NOMO-1 treated with dmso at 0.1 percent for 144 hours (cell line): ENCODE measurements around the gene TMEM213.
"Not testable (repeated sequence)": the region's sequence is repeated elsewhere in the genome, so short reads cannot be mapped to it uniquely, and the experiment has no call there.

Experiments used
- DNase-seq: peaks from one replicate; lab custom pipeline; 2025; ENCODE audit not compliant: unreplicated experiment; lab: John Stamatoyannopoulos, UW

Gene TMEM213

GRCh38 chr7:138796038-138796615 is 1.7 kb upstream of the TMEM213 start:
- no peak for DNase-seq

GRCh38 chr7:138797046-138797445 is 748 bp upstream of the TMEM213 start:
- not testable (repeated sequence) for DNase-seq

- no peak for DNase-seq
Measured at GRCh38 chr7:138798836-138799235, 1.0 kb downstream of the TMEM213 start.

- DNase-seq: no peak
Measured at GRCh38 chr7:138799336-138800000, 1.7 kb downstream of the TMEM213 start.

- no peak for DNase-seq
Measured at GRCh38 chr7:138801256-138801655, 3.5 kb downstream of the TMEM213 start.

GRCh38 chr7:138802706-138803105 is 4.9 kb downstream of the TMEM213 start:
- no peak for DNase-seq

GRCh38 chr7:138804618-138805017 is 6.8 kb downstream of the TMEM213 start:
- DNase-seq: no peak

GRCh38 chr7:138809346-138809745 is 11.6 kb downstream of the TMEM213 start:
- DNase-seq: no peak

GRCh38 chr7:138811327-138811726 is 13.5 kb downstream of the TMEM213 start:
- not testable (repeated sequence) for DNase-seq

- DNase-seq: no peak
Measured at GRCh38 chr7:138813945-138814344, 16.2 kb downstream of the TMEM213 start.

- no peak for DNase-seq
Measured at GRCh38 chr7:138814816-138815332, 17.1 kb downstream of the TMEM213 start.

- DNase-seq: no peak
Measured at GRCh38 chr7:138816650-138817049, 18.9 kb downstream of the TMEM213 start.

- DNase-seq: no peak
Measured at GRCh38 chr7:138819625-138820024, 21.8 kb downstream of the TMEM213 start.

GRCh38 chr7:138821912-138822311 is 24.1 kb downstream of the TMEM213 start:
- no peak for DNase-seq

- DNase-seq: no peak
Measured at GRCh38 chr7:138822867-138823535, 25.2 kb downstream of the TMEM213 start.

- DNase-seq: no peak
Measured at GRCh38 chr7:138825049-138825721, 27.4 kb downstream of the TMEM213 start.

GRCh38 chr7:138828302-138828701 is 30.5 kb downstream of the TMEM213 start:
- no peak for DNase-seq

GRCh38 chr7:138829335-138829734 is 31.5 kb downstream of the TMEM213 start:
- DNase-seq: no peak

GRCh38 chr7:138832966-138833365 is 35.2 kb downstream of the TMEM213 start:
- no peak for DNase-seq

- DNase-seq: no peak
Measured at GRCh38 chr7:138833596-138833995, 35.8 kb downstream of the TMEM213 start.

- DNase-seq: no peak
Measured at GRCh38 chr7:138834583-138834982, 36.8 kb downstream of the TMEM213 start.

- no peak for DNase-seq
Measured at GRCh38 chr7:138835087-138835486, 37.3 kb downstream of the TMEM213 start.
